GM21390 (cell line): ENCODE results near the gene EPAS1.

Source experiments
- ATAC-seq: cut with Tn5 transposase; IDR thresholded peaks from one replicate; pipeline ENCODE4 v1.9.1; 2021; ENCODE audit not compliant: unreplicated experiment

The EPAS1 gene

GRCh38 chr2:46299365-46300263, 2.4 kb downstream of the EPAS1 start:
- no peak for ATAC-seq

GRCh38 chr2:46300406-46300832, 3.2 kb downstream of the EPAS1 start:
- ATAC-seq, result no peak

DNA sequence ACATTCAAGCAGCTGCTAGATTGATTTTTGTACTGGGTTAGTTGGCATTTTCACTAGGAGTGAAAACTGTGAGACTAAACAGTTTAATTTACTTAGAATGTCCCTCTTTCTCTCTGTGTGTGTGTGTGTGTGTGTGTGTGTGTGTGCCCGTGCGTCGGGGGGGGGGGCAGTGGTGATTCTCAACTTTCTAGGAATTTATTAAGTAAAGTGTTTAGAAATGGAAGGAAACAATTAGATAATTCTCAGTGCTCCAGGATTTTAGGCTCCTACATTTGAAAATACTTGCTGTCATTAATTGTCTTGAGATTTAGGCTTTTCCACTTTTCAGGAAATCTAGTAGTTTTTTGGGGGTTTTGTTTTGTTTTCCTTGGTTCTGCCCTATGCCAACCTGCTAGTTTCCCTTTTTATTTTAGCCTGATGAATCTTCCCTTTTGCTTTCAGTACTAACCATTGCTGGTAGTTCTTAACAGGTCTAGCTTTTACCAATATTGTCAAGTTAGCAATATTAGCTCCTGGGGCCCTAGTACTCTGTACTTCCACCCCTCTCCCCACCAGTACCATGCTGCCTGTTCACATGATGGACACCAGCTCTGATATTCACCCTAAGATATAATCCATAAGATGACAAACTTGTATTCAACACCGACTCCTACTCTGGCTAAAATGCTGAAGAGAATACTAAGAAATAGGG, 4.9 kb downstream of the EPAS1 start:
- ATAC-seq, result no peak

GRCh38 chr2:46303233-46303632, 6.0 kb downstream of the EPAS1 start:
- ATAC-seq, result no peak

DNA sequence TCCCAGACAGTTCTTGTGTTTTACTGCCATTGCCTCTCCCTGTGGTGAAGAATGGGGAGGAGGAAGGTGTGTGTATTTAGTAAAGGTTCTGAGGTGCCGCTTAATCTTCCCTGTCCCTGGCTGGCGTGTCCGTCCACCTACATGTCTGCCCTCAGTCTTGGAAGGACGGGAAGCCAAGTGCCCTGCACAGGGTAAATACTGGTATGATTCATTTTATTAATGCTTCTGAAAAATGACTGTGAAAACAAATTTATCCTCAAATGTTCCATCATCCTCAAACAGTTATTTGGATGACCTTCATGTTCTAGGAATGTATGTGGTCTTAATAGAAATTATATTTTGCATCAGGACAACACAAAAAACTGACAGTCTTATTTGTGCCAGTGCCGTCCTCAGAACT, 6.6 kb downstream of the EPAS1 start:
- no peak for ATAC-seq

DNA sequence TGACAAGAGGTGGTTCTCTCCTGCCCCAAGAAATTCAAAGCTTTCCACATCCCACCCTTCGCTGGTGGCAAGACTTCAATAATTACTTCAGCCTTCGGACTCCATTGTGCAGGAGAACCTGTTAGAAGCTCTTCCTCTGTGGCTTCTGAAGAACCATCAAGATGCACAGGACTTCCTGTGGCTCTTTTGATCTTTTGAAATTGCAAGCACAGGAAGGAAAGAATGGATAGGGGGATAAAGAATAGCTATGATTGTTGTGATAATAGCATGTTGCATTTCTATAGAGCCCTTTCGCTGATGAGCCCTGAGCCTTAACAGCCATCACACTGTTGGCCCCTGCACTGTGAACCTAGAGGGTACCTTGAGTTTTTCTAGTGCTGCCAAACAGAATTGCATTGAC, 7.4 kb downstream of the EPAS1 start:
- ATAC-seq, result no peak

GRCh38 chr2:46305187-46305586, 8.0 kb downstream of the EPAS1 start:
- ATAC-seq, result no peak

- no peak for ATAC-seq
These were observed 8.6 kb downstream of the EPAS1 start for GRCh38 chr2:46305767-46306166.

- ATAC-seq, result no peak
These were observed 9.1 kb downstream of the EPAS1 start for GRCh38 chr2:46306330-46306751.

DNA sequence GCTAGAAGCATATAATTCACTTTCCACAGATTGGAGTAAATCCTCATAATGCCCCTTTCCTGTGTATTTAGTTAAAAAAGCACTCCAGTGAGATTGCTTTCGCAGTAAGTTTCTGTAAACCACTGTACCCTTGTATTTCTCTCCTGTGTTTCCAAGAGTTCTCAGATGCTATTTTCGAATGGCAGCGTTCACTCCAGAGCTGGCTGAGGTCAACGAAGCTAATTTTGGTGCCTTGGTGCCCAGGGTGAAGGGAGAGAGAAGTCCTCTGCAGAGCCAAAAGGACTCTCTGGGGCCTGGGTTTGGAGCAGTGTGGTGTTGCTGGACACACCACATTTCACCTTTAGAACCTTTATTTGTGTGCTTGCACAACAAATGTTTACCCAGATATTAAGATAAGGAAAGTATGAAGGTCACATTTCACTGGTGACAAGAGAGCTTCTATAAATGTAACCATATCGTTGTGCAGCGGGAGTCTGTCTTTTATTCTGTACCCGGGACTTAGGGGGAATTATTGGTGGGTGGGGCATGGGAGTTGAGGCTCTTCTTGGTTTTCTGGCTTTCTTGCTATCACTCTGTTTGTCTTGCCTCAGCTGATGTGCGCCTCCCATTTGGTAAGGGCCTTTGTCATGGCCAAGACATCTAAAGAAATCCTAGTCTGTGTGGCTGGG, 9.9 kb downstream of the EPAS1 start:
- ATAC-seq, result no peak

GRCh38 chr2:46308081-46308480, 10.9 kb downstream of the EPAS1 start:
- ATAC-seq, result no peak

GRCh38 chr2:46308629-46309028, 11.4 kb downstream of the EPAS1 start:
- no peak for ATAC-seq

DNA sequence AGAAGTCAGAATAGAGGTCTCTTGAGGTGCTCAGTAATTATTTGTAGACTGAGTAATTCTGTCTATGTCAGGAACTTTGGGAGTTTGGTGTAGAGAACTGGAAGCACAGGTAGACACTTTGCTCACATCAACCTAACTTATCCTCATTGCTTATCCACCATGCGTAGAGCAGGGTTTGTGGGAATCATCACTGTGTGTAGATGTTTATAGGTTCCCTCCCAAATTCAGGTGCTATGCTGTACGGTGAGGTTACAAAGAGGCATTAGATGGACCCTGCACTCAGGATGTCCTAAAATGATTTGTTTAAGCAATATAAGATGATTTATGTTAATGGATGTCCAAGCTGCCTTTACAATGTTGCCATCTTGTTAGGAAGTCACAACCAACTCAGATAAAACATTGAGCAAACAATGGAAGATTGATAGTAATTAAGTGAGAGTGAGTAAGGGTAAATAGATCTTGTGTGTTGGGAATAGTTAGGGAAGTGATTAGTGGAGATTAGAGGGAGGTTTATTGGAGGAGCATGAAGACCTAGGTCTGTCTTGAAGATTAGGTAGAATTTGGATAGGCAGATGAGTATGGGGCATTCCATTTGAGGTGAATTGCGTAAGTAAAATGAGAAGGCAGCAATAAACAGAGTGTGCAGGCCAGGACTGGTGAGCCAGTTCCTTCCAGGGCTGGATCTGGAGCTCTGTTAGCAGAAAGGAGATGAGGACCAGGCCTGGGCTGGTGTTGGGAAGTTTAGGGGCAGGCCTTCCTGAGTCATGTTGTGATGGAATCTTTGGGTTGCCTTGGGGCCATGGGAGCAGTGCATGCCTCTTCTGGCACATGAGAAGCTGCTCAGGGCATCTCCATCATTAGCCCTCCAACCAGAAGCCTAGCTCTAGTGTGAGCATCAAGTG, 12.1 kb downstream of the EPAS1 start:
- ATAC-seq, result no peak

GRCh38 chr2:46310446-46310845, 13.2 kb downstream of the EPAS1 start:
- ATAC-seq, result no peak

DNA sequence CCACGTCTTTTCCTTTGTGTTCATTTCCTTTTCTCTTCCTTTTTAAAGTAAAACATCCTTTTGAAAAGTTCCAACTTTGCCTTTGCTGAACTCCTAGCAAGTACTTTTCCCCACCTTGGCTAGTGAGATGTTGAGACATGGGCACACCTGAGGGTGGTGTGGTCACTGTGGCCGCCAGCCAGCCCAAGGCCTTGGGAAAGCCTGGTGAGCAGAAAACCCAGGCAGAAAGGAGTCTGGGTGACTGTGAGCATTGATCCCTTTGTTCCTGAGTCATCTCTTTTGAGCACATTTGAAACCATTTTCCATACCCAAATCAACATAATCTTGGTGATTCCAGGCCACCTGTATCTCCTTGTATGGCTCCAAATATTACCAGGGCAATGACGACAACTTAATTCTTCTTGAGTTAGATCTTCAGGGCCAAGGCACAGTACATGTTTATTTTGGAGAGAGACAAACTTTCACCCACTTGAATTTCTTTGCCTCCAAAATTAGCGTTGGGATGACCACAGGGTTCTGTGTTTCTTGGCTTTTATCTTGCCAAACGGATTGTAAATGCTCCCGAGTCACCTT, 14.5 kb downstream of the EPAS1 start:
- ATAC-seq, result no peak

DNA sequence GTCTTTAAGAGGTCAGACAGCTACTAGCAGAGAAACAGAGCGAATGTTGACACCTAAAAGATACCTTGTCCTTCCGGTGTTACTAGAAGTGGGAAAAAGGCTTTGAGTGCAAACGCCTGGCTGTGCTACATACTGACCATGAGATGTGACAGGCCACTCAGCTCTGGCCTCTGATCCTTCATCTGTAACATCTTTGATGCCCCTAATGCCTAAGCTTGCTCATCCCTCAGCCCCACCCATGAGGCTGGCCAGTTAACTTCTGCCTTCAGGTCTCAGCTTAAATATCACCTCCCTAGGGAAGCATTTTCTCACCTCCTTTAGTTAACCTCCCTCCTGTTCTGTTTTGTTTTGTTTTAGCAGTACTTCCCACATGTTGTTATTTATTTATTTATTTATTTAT, 15.9 kb downstream of the EPAS1 start:
- ATAC-seq, result no peak

DNA sequence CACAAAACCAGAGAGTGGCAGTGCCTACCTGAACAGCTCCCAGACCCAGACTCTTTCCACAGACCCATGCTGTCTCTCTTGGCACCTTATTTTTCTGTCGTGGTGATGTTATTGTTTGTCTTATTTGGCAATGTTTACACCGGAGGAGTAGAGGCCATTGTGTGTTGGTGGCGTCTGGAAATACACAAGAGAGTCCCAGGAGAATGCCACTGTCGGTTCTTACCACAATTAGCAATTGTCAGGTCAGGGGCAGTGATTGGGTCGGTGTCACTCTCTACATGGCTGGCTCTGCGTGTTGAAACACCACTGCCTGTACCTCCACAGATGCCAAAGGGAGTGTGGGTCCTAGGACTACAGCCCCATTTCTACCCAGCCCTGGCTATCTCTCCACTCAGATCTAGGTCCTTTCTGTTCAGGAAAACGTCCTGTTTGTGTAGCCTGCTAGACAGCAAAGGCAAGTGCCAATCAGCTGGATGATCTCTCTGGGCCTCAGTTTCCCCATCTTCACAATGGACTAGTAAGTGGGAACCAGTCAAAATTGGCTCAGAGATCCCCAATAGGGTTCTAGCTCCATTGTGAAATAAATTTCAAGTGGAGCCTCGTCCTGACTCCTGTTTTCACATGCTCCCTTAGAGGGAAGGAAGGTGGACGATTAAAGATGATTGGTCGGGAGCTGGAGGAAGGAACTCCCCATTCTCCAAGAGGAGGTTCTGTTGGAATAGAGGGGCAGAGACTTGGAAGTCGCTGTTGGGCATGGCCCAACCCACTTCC, 17.0 kb downstream of the EPAS1 start:
- no peak for ATAC-seq

- ATAC-seq, result no peak
These were observed 18.1 kb downstream of the EPAS1 start for GRCh38 chr2:46315103-46315890.

DNA sequence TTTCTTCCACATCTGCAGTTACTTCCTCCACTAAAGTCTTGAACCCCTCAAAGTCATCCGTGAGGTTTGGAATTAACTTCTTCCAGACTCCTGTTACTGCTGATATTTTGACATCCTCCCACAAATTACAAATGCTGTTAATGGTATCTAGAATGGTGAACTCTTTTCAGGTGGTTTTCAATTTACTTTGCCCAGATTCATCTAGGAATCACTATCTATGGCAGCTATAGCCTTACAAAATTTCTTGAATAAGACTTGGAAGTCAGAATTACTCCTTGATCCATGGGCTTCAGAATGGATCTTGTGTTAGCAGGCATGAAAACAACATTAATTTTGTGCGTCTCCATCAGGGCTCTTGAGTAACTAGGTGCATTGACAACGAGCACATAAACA, 19.9 kb downstream of the EPAS1 start:
- ATAC-seq, result no peak
